HepG2 (cell line): ENCODE data around the gene GBA2. TPM values are rescaled to one million over a fixed set of nuclear protein-coding genes. Genes with fewer than 3 reads are reported as not detected.
A peak's percentile ranks its signal among the peaks of the same experiment; 100 is the strongest.

Source experiments
- ATF7 ChIP-seq, 2 experiments: fragments of 450-650 bp in 1 of 2; sonication (generic) in 1 of 2; formaldehyde crosslinking in 1 of 2; IDR thresholded peaks; 2 replicates each; pipeline versions ENCODE4 v1.4.0 to v1.6.1; 2016 to 2020; ENCODE audit warnings: antibody characterized with exemption in 1 of 2, mild to moderate bottlenecking in 1 of 2, missing genetic modification reagents in 1 of 2
- DMAP1 ChIP-seq: IDR thresholded peaks from 2 replicates; pipeline ENCODE4 v1.6.1; 2016
- GLMP ChIP-seq: sonication (generic); formaldehyde crosslinking; IDR thresholded peaks from 2 replicates; pipeline ENCODE4 v1.9.0; 2021; ENCODE audit warnings: missing genetic modification reagents, mild to moderate bottlenecking, borderline replicate concordance
- HDAC2 ChIP-seq: sonication (generic); formaldehyde crosslinking; IDR thresholded peaks from 2 replicates; pipeline ENCODE4 v1.4.0; 2020; ENCODE audit warnings: missing genetic modification reagents
- HMG20B ChIP-seq: conservative IDR thresholded peaks from 2 replicates; pipeline ENCODE4 v1.6.1; 2016; ENCODE audit warnings: missing genetic modification reagents, missing compliant biosample characterization
- MAFF ChIP-seq: IDR thresholded peaks from 2 replicates; pipeline ENCODE4 v1.6.1; 2011; ENCODE audit warnings: low read depth, low read length, improper control_type of control experiment
- MYC ChIP-seq: sonication (generic); formaldehyde crosslinking; IDR thresholded peaks from 2 replicates; pipeline ENCODE4 v1.9.0; 2021; ENCODE audit warnings: missing genetic modification reagents, borderline replicate concordance
- POGK ChIP-seq: sonication (generic); formaldehyde crosslinking; conservative IDR thresholded peaks from 2 replicates; pipeline ENCODE4 v1.8.0; 2022; ENCODE audit warnings: mild to moderate bottlenecking, moderate library complexity, missing genetic modification reagents
- POLR2AphosphoS5 ChIP-seq: IDR thresholded peaks from 2 replicates; pipeline ENCODE4 v1.6.1; 2012; ENCODE audit warnings: low read depth, low read length
- TARDBP ChIP-seq: sonication (generic); formaldehyde crosslinking; IDR thresholded peaks from 2 replicates; pipeline ENCODE4 v1.8.0; 2022; ENCODE audit warnings: mild to moderate bottlenecking, missing genetic modification reagents
- ZNF263 ChIP-seq: sonication (generic); formaldehyde crosslinking; IDR thresholded peaks from 2 replicates; pipeline ENCODE4 v1.4.0; 2020; ENCODE audit warnings: missing genetic modification reagents
- ZNF276 ChIP-seq: sonication (generic); formaldehyde crosslinking; IDR thresholded peaks from 2 replicates; pipeline ENCODE4 v1.4.0; 2020; ENCODE audit warnings: mild to moderate bottlenecking, low read depth, missing genetic modification reagents
- ZNF34 ChIP-seq: sonication (generic); formaldehyde crosslinking; IDR thresholded peaks from 2 replicates; pipeline ENCODE4 v1.4.0; 2020; ENCODE audit warnings: mild to moderate bottlenecking, missing genetic modification reagents, borderline replicate concordance
- ZNF615 ChIP-seq: sonication (generic); formaldehyde crosslinking; IDR thresholded peaks from 2 replicates; pipeline ENCODE4 v1.5.0; 2020; ENCODE audit warnings: mild to moderate bottlenecking, missing genetic modification reagents, borderline replicate concordance
- ZNF678 ChIP-seq: sonication (generic); formaldehyde crosslinking; IDR thresholded peaks from 2 replicates; pipeline ENCODE4 v1.4.0; 2020; ENCODE audit warnings: mild to moderate bottlenecking, missing genetic modification reagents
- ZNF724P ChIP-seq: sonication (generic); formaldehyde crosslinking; IDR thresholded peaks from 2 replicates; pipeline ENCODE4 v1.8.0; 2022; ENCODE audit warnings: missing genetic modification reagents, borderline replicate concordance
- ZNF792 ChIP-seq: IDR thresholded peaks from 2 replicates; pipeline ENCODE4 v1.6.1; 2016
- ZNF879 ChIP-seq: sonication (generic); formaldehyde crosslinking; IDR thresholded peaks from 2 replicates; pipeline ENCODE4 v1.8.1; 2023; ENCODE audit warnings: missing genetic modification reagents
- polyA plus RNA-seq, 8 experiments: library from polyadenylated mRNA; depleted of rRNA in 3 of 8; stranded (reverse) in 7 of 8; unstranded in 1 of 8; fragments of >200 nt; fragmentation: Illumina TruSeq in 4 of 8; extraction: Trizol in 4 of 8; gene quantifications; 2 replicates each; pipeline versions ENCODE4 v1.2.1 to v1.2.3, GENCODE V29; 2011 to 2016; ENCODE audit warnings: low read depth in 4 of 8, missing spikeins in 1 of 8, mixed read lengths in 1 of 8; ENCODE audit not compliant: insufficient read depth in 1 of 8
- total RNA-seq, 5 experiments: library from RNA; depleted of rRNA; stranded (reverse); fragments of >200 nt; fragmentation: Illumina TruSeq; extraction: Trizol; gene quantifications; 2 replicates each; pipeline ENCODE4 v1.2.3, GENCODE V29; 2016; ENCODE audit warnings: low read depth in 1 of 5
- TF ChIP-seq, protein P1 (sequence below): sonication (generic); formaldehyde crosslinking; IDR thresholded peaks from 2 replicates; pipeline ENCODE4 v1.4.0; 2020; ENCODE audit warnings: missing genetic modification reagents, borderline replicate concordance
- TF ChIP-seq, protein P2 (sequence below): sonication (generic); formaldehyde crosslinking; conservative IDR thresholded peaks from 2 replicates; pipeline ENCODE4 v1.4.0; 2020; ENCODE audit warnings: mild to moderate bottlenecking, missing genetic modification reagents, moderate library complexity

The GBA2 gene
- total and polyA plus RNA-seq, 2 of the 13 experiments (the other 11 are each of a cell fraction or from before 2014, with no cell fraction given): 37.5 to 86.1 TPM

GRCh38 chr9:35728041-35728971, 20.7 kb downstream of the GBA2 start (continued):
- TF ChIP-seq TARDBP: no peak
- TF ChIP-seq DMAP1: peak; percentile 33; the same call in 1 of the 2 replicates
- no peak for TF ChIP-seq ZNF34 (CRISPR knock-in tag)
- TF ChIP-seq MYC: no peak
- TF ChIP-seq, protein P1, sequence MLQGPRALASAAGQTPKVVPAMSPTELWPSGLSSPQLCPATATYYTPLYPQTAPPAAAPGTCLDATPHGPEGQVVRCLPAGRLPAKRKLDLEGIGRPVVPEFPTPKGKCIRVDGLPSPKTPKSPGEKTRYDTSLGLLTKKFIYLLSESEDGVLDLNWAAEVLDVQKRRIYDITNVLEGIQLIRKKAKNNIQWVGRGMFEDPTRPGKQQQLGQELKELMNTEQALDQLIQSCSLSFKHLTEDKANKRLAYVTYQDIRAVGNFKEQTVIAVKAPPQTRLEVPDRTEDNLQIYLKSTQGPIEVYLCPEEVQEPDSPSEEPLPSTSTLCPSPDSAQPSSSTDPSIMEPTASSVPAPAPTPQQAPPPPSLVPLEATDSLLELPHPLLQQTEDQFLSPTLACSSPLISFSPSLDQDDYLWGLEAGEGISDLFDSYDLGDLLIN (CRISPR knock-in tag): no peak
- peak; percentile 53; the same call in 1 of the 2 replicates for TF ChIP-seq HDAC2 (CRISPR knock-in tag)
- no peak for TF ChIP-seq POLR2AphosphoS5
- TF ChIP-seq ZNF724P (CRISPR knock-in tag): no peak
- no peak for TF ChIP-seq ZNF615 (CRISPR knock-in tag)
- no peak for TF ChIP-seq MAFF
- no peak for TF ChIP-seq ATF7 (IDR thresholded peaks at IDR 0.05)
- TF ChIP-seq ATF7 (CRISPR knock-in tag; IDR thresholded peaks at IDR 0.05): no peak
- no peak for TF ChIP-seq POGK (CRISPR knock-in tag)
- TF ChIP-seq, protein P2, sequence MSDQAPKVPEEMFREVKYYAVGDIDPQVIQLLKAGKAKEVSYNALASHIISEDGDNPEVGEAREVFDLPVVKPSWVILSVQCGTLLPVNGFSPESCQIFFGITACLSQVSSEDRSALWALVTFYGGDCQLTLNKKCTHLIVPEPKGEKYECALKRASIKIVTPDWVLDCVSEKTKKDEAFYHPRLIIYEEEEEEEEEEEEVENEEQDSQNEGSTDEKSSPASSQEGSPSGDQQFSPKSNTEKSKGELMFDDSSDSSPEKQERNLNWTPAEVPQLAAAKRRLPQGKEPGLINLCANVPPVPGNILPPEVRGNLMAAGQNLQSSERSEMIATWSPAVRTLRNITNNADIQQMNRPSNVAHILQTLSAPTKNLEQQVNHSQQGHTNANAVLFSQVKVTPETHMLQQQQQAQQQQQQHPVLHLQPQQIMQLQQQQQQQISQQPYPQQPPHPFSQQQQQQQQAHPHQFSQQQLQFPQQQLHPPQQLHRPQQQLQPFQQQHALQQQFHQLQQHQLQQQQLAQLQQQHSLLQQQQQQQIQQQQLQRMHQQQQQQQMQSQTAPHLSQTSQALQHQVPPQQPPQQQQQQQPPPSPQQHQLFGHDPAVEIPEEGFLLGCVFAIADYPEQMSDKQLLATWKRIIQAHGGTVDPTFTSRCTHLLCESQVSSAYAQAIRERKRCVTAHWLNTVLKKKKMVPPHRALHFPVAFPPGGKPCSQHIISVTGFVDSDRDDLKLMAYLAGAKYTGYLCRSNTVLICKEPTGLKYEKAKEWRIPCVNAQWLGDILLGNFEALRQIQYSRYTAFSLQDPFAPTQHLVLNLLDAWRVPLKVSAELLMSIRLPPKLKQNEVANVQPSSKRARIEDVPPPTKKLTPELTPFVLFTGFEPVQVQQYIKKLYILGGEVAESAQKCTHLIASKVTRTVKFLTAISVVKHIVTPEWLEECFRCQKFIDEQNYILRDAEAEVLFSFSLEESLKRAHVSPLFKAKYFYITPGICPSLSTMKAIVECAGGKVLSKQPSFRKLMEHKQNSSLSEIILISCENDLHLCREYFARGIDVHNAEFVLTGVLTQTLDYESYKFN (CRISPR knock-in tag): peak; percentile 61
- no peak for TF ChIP-seq ZNF879 (CRISPR knock-in tag)
- no peak for TF ChIP-seq ZNF276 (CRISPR knock-in tag)
- TF ChIP-seq ZNF263: no peak
- TF ChIP-seq ZNF678 (CRISPR knock-in tag): no peak
- no peak for TF ChIP-seq GLMP
- 0 out of 2 replicates have a peak, but pooled peaks have one; percentile 14 for TF ChIP-seq HMG20B (CRISPR knock-in tag)
- no peak for TF ChIP-seq ZNF792 (CRISPR knock-in tag)
